Measurements from ENCODE around the gene SMYD5. TPM values are rescaled to one million over a fixed set of nuclear protein-coding genes. Genes with fewer than 3 reads are reported as not detected.
A peak's percentile ranks its signal among the peaks of the same experiment; 100 is the strongest.
"Not testable (repeated sequence)": the region's sequence is repeated elsewhere in the genome, so short reads cannot be mapped to it uniquely, and the experiment has no call there.

Gene SMYD5
- polyA plus RNA-seq (ENCODE audit: insufficient read length in 3 of 3), result 10 to 100 TPM; 32.8 to 42.6 (median 33.1) TPM
- long read RNA-seq, donor 1, partial matches to known transcripts, result 11 of 11 reads
- long read RNA-seq, donor 1, other reads (novel, unspliced or antisense), result 0 of 11 reads
- long read RNA-seq, donor 2, partial matches to known transcripts, result 19 of 22 reads
- long read RNA-seq, donor 2, other reads (novel, unspliced or antisense), result 0 of 22 reads
- long read RNA-seq, donor 3, transcript SMYD5-202 (13 exons, 2,593 nt), result major isoform, 8 of 49 reads
- long read RNA-seq, donor 3, partial matches to known transcripts, result 21 of 49 reads
- long read RNA-seq, donor 3, other reads (novel, unspliced or antisense), result 20 of 49 reads
- long read RNA-seq, donor 4, partial matches to known transcripts, result 0 of 3 reads
- long read RNA-seq, donor 4, other reads (novel, unspliced or antisense), result 0 of 3 reads
- long read RNA-seq, donor 5, result 0 reads
- long read RNA-seq, donor 6, partial matches to known transcripts, result 9 of 27 reads
- long read RNA-seq, donor 6, other reads (novel, unspliced or antisense), result 15 of 27 reads
- long read RNA-seq, donor 7, transcript SMYD5-202 (13 exons, 2,593 nt), result major isoform, 5 of 15 reads
- long read RNA-seq, donor 7, partial matches to known transcripts, result 10 of 15 reads
- long read RNA-seq, donor 7, other reads (novel, unspliced or antisense), result 0 of 15 reads
- long read RNA-seq, donor 8, partial matches to known transcripts, result 28 of 64 reads
- long read RNA-seq, donor 8, other reads (novel, unspliced or antisense), result 32 of 64 reads
- long read RNA-seq, donor 9, partial matches to known transcripts, result 0 of 1 reads
- long read RNA-seq, donor 9, other reads (novel, unspliced or antisense), result 0 of 1 reads
- long read RNA-seq, donor 10, partial matches to known transcripts, result 0 of 4 reads
- long read RNA-seq, donor 10, other reads (novel, unspliced or antisense), result 0 of 4 reads
- long read RNA-seq, donor 11, partial matches to known transcripts, result 24 of 26 reads
- long read RNA-seq, donor 11, other reads (novel, unspliced or antisense), result 0 of 26 reads
- long read RNA-seq, donor 12, result 0 reads
- long read RNA-seq, donor 13, transcript SMYD5-202 (13 exons, 2,593 nt), result major isoform, 7 of 9 reads
- long read RNA-seq, donor 13, partial matches to known transcripts, result 0 of 9 reads
- long read RNA-seq, donor 13, other reads (novel, unspliced or antisense), result 0 of 9 reads
- long read RNA-seq, donor 14, partial matches to known transcripts, result 0 of 3 reads
- long read RNA-seq, donor 14, other reads (novel, unspliced or antisense), result 0 of 3 reads
- long read RNA-seq, donor 15, partial matches to known transcripts, result 0 of 2 reads
- long read RNA-seq, donor 15, other reads (novel, unspliced or antisense), result 0 of 2 reads
- long read RNA-seq, donor 16, partial matches to known transcripts, result 74 of 79 reads
- long read RNA-seq, donor 16, other reads (novel, unspliced or antisense), result 0 of 79 reads

DNA sequence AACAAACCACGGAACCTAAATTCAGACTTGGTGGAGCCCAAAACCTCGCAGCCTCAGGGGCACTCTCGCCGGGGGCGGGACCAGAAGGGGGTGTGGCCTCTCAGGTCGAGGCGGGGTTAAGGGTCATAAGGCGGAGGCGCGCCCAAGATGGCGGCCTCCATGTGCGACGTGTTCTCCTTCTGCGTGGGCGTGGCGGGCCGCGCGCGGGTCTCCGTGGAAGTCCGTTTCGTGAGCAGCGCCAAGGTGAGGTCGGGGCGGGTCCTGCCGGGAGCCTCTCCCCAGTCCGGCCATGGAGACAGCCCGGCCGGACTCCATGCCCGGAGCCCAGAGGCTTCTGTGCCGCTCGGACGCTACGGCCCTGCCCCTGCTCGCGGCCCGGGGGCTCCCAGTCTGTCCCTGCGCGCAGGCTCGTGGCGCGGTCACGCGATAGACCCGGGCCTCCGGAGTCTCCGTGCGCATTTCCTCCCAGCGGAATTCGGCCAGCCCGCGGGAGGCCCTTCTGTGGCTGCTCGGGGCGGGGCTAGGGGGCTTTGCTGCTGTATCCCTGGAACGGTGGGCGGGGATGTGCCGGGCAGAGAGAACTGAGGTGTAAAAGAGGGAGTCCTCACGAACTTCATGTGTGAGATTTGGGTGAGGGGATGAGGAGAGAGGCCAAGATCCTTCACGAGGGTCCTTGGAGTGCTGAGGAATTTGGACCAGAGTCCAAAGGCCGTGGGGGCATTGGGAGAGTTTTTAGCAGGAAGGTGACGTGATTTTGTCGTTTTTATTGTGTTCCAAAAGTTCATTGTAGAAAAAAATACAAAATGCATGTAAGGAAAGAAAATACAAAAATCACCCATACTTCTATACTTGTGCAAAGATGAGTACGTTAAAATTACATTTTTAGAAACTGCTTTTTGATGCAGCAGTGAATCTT lies at the start of gene SMYD5:
SMYD5 (plus strand) TSS at position 126 of the 916 bp plus-strand sequence; CDS start at position 148, 22 bp downstream.
- DNase-seq (ENCODE audit: extremely low read depth in 1 of 11, low read depth in 9 of 11, low spot score in 4 of 11), result peak in 9 of 11 donors; percentile 41 to 77 (median 70)

DNA sequence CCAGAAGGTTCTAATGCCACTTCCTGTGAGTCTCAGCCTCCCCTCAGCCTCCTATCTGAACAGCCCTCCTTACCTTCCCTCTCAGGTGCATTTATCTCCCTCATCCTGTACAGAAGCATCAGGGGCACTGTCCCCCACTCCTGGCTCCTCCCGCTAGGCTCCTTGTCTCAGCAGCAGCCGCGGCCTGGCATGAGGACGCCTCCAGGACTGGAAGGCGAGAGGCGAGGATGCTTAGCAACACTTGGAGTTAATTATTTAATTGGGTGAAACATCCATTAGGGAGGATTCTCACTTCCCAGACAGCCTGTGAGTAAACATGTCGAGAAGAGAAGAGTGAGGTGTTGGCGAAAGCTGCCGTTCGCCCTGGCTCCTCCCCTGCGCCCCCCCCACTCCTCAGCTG lies 48.1 kb upstream of the SMYD5 start:
- DNase-seq (ENCODE audit: extremely low read depth in 1 of 11, low read depth in 9 of 11, low spot score in 4 of 11), result not testable (repeated sequence)

DNA sequence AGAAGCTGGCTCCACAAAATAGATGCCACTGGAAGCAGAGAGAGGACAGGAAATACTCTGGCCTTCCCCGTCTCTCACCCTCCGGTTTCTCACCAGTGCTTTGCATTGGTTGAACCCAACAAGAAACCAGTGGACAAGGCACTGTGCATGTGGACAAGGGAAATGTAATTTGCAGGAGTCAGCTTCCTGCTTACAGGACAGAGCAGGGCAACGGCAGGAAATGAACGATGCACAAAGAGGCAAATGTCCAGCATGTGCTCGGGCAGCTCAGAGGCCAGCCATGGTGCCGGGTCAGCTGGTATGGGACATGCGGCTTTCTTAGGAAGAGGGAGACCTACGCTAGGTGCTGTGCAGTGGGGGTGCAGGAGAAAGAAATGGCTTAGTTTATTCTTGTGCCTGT lies 47.2 kb upstream of the SMYD5 start:
- DNase-seq (ENCODE audit: extremely low read depth in 1 of 11, low read depth in 9 of 11, low spot score in 4 of 11), result not testable (repeated sequence)

DNA sequence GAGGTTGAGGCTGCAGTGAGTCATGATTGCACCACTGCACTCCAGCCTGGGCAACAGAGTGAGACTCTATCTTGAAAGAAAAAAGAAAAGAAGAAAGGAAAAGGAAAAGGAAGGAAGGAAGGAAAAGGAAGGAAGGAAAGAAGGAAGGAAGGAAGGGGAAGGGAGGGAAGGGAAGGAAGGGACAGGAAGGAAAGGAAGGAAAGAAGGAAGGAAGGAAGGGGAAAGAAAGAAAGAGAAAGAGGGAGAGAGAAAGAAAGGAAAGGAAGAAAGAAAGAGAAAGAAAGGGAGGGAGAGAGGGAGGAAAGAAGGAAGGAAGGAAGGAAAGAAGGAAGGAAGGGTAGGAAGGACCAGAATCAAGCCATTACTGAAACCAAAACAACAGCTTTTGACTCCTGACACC lies 45.7 kb upstream of the SMYD5 start:
- not testable (repeated sequence) for DNase-seq (ENCODE audit: extremely low read depth in 1 of 11, low read depth in 9 of 11, low spot score in 4 of 11)

DNA sequence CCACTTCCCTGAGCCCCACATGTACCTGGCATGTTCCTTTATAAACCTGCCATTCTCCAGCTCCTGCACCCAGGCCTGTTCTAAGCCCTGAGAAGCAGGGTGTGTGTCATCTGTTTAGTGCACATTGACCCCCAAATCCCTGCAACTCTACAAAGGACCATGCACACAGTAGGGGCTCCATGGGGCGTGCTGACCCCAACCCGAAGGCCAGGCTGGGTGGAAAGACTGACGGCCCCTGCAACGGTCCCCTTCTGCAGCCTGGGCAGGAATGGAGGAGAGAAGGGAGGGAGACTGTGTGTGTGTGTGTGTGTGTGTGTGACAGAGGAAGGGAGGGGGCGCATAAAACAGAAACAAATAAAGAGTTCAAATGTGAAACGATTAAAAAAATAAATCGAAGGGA lies 43.7 kb upstream of the SMYD5 start:
- not testable (repeated sequence) for DNase-seq (ENCODE audit: extremely low read depth in 1 of 11, low read depth in 9 of 11, low spot score in 4 of 11)

DNA sequence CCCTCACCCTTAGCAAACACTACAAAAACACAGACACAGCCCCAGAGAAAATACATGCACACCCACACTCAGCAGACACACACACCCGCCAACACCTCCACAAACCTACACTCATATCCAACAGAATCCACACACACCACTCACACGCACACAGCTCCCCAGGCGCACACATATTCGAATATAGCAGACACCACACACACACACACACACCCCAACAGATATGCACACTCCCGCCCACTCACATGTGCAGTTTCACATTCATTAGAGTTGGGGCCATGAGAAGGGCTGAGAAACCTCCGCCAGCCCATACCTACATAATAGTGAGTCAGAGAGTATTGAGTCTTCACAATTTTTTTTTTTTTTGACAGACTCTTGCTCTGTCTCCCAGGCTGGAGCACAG lies 41.1 kb upstream of the SMYD5 start:
- no peak for DNase-seq (ENCODE audit: extremely low read depth in 1 of 11, low read depth in 9 of 11, low spot score in 4 of 11)

DNA sequence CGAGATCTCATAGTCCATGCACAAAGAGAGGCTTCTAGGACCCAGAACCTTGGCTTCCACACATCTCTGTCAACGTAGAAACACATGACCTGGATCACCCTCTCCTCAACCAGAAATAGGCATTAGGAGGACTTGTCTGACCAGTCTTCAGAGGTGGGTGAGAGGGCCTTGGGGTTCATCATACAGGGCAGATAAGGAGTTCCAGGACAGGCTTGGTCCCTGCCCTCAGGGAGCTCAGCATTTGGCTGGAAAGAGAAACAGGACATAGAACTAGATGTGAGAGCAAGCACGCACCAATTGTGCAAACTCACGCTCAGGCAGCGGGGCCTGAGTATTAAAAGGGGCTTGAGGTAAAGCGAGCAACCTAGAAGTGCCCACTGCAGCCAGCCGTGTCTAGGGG lies 40.3 kb upstream of the SMYD5 start:
- DNase-seq (ENCODE audit: extremely low read depth in 1 of 11, low read depth in 9 of 11, low spot score in 4 of 11), result no peak

DNA sequence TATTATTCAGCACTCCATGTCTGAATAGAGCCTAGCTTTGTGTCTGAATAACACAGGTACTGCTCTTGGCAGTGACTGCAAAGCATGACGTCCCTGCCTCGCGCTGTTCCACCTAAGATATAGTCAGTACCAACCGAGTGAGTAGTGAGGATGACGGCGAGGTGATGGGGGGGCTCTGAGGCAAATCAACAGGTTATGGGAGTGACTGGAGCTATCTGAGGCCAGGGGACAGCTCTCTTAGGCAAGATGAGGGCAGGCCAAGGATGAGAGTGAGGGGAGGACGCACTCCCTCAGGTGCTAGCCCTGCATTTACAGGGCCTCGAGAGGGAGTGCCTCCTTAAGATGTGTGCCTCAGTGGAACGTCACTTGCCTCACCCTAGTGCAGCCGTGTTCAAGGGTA lies 39.8 kb upstream of the SMYD5 start:
- no peak for DNase-seq (ENCODE audit: extremely low read depth in 1 of 11, low read depth in 9 of 11, low spot score in 4 of 11)

DNA sequence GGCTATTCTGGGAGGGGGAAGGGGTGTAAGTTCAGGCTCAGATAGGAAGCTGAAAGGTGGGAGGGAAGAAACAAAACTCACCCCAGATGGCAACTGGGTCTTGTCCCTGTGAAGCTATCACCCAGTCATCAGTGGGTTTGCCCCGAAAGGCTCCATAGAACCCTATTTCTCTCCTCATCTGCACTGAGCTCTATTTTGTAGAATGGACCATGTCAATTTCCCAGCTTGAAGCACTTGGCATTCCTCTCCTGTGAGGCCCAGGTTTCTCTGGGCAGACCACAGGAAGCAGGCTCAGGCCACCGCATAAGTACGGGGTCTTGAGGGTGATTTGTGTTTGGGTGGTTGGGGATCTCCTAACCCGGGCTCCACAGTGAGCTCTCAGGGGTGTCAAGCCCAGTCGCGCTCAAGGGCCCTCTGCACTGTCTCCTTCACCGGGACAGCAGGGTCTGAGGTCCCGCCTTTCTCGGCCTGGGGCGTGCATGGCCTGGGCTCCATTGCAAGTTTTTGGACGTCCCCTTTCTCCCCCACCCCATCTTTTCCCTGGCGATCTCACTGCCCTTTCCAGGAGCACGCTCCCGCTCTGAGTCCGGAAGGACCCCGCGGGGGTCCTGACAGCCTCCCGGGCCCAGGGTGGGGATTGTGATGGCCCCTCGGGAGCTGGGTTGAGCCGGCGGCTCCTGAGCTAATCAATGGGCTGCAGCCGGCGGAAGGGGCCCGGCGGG lies 38.9 kb upstream of the SMYD5 start:
- no peak for DNase-seq (ENCODE audit: extremely low read depth in 1 of 11, low read depth in 9 of 11, low spot score in 4 of 11)

DNA sequence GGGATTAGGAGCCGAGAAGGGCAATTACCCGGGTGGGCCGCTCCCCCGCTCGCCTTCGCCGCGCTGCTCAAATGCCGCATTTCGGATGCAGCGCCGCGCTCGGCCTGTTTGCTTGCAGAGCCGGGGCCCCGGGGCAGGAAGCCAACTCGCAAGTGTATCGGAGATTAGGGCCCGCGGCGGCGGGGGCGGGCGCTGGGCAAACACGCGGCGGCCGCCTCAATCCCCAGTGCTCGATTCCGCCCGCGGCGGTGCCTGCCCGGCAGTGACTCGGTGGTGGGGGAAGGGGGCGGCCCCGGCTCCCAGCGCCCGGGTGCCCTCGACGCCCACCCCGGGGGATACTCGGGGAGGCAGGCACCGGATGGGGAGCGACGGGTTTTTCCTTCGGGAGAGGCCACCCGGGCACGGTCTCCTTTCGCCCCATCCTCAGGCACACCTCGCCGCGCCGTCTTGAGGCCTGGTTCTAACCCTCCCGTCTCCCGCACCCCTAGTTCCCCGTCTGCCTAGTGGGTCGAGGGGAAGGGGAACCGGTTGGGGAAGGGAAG lies 38.3 kb upstream of the SMYD5 start:
- peak in 6 of 11 donors; percentile 57 to 68 (median 59) for DNase-seq (ENCODE audit: extremely low read depth in 1 of 11, low read depth in 9 of 11, low spot score in 4 of 11)

DNA sequence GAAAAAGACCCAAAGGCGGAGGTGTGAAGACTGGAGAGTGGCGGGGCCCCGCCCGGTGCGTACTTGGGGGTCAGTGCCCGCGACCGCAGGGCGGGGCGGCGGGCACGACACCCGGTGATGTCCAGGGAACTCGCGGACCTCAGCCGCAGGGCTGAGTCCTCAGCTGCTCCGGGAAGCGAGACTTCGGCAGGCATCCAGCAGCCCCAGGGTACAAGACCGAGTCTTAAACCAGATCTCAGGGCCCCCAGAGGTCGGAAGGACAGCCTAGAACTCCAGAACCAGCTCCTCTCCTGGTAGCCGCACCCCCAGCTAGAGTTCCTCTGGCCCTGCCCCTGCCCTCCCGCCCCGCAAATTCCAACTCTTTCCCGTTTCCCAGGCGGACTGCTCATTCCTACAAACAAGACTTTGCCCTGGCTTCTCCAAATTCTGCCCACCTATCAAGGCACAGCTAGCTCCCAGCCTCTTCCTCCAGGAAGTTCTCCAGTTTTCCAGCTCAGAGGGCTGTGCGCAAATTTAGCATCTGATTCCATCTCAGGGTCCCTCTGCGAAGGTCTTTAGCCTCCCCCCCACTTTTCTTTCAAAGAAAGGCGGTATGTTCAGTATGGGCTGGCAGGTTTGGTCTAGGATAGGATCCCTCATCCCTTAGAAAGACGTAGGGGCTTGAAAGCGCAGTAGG lies 37.7 kb upstream of the SMYD5 start:
- DNase-seq (ENCODE audit: extremely low read depth in 1 of 11, low read depth in 9 of 11, low spot score in 4 of 11), result no peak

DNA sequence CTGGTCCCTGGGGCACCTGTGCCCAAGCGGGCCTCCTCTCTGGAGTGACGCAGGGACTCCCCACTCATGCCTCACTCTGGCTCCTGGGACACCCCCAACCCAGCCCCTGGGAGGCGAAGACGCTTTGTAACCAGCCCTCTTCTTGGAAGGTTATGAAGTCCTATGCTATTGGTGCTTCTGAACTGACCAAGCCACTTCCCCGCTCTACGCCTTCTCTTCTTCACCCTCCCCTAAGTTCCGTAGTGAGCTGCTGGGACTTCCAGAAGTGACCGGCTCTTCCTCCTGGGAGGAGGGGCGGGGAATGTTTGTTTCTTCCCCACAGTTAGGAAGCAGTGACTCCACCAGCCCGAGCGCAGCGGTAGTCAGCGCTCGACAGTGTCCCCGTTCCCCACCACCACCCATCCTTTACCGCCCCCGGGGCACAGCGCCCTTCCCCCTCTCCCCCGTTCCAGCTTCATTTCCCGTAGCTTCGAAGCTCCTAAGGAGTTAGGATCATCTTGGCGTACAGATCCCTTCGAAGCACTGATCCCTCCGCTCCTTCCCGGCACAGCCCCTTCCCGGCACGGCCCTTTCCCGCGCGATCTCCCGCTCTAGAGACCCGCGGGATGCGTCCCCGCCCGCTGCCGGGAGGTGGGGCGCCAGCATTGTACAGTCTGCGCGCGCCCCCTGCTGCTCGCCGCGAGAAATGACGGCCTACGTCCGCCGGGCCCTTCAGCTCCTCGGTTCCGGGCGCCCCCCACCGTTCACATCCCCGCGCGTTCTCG lies 37.0 kb upstream of the SMYD5 start:
- DNase-seq (ENCODE audit: extremely low read depth in 1 of 11, low read depth in 9 of 11, low spot score in 4 of 11), result peak; percentile 53 to 88 (median 79)

DNA sequence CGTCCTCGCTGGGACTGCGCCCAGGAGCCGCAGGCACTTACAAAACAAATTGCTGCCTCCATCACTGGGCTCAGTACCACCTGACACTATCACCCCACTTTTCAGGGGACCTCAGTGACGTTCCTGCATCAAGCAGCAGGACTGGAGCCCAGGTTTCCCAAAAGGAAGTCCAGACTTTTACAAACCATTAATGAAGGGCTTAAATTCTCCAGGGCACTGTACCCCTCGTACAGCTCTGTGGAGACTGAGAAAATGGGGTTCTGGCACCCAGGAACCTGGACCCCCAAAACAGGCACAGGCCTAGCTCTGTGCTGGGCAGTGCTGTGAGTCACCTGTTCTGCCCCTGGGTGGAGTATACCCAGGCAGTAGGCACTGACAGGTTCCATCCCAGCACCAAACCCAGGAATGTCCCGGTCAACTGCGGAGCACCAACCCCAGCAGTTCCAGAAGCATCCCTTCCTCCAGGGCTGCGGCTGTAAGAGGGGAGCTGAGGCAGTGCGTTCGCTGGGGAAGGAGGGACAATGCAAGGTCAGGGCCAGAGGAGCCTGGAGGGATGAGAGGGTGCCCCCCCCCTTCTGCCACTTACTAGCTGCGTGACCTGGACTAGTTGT lies 36.3 kb upstream of the SMYD5 start:
- DNase-seq (ENCODE audit: extremely low read depth in 1 of 11, low read depth in 9 of 11, low spot score in 4 of 11), result no peak

DNA sequence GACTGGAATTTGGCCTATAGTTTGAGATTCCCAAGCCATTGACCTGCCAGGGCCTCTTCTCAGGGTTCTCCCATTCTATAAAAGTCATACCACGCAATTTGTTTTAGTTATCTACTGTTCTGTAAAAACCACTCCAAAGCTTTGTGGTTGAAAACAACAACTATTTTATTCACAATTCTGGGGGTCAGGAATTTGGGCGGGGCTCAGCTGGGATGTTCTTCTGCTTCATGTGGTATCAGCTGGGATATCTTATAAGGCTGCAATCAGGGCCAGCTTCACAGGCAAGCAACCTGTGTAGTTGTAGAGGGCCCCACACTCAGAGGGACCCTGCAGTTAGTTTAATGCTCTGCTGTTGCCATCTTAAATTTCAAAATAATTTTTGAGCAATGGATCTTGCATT lies 28.1 kb upstream of the SMYD5 start:
- DNase-seq (ENCODE audit: extremely low read depth in 1 of 11, low read depth in 9 of 11, low spot score in 4 of 11), result no peak

DNA sequence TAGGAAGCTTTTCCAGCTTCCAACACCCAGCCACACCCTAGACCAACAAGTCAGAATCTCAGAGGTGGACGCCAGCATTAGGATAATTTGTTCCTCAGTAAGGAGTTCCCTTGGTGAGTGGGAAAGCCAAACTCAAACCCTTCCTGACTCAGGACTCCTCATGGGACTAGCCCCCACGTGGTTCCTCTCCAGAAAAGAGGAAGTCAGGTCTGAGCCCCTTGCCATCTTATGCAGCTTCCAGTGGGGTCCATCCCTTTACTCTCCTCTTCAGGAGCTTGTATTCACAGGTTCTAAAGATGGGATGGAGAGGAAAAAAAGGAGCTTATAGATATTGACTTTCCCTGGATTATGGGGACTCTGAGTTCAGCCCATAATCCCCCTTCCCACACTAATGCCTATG lies 26.5 kb upstream of the SMYD5 start:
- no peak for DNase-seq (ENCODE audit: extremely low read depth in 1 of 11, low read depth in 9 of 11, low spot score in 4 of 11)
